Transverse colon (tissue), 4 donors: ENCODE results near the gene FOLR1.

ENCODE experiments used
- CTCF ChIP-seq, 5 experiments: fragments of 200-600 bp in 3 of 5; fragments of 450-650 bp in 2 of 5; sonication (generic) in 3 of 5; IDR thresholded peaks; 1 replicate in 2 of 5; 2 replicates in 3 of 5; pipeline ENCODE4 v1.5.1; 2016 to 2017; ENCODE audit warnings: antibody characterized with exemption in 5 of 5, inconsistent platforms in 3 of 5, mild to moderate bottlenecking in 2 of 5, moderate library complexity in 1 of 5
- POLR2A ChIP-seq: fragments of 450-650 bp; IDR thresholded peaks from one replicate; pipeline ENCODE4 v1.6.1; 2016; ENCODE audit warnings: antibody characterized with exemption, mild to moderate bottlenecking, moderate library complexity
- POLR2AphosphoS5 ChIP-seq, 3 donors: sonication (generic); formaldehyde crosslinking; IDR thresholded peaks; one replicate each; pipeline ENCODE4 v1.6.1; 2016; ENCODE audit warnings: antibody characterized with exemption in 3 of 3

DNA sequence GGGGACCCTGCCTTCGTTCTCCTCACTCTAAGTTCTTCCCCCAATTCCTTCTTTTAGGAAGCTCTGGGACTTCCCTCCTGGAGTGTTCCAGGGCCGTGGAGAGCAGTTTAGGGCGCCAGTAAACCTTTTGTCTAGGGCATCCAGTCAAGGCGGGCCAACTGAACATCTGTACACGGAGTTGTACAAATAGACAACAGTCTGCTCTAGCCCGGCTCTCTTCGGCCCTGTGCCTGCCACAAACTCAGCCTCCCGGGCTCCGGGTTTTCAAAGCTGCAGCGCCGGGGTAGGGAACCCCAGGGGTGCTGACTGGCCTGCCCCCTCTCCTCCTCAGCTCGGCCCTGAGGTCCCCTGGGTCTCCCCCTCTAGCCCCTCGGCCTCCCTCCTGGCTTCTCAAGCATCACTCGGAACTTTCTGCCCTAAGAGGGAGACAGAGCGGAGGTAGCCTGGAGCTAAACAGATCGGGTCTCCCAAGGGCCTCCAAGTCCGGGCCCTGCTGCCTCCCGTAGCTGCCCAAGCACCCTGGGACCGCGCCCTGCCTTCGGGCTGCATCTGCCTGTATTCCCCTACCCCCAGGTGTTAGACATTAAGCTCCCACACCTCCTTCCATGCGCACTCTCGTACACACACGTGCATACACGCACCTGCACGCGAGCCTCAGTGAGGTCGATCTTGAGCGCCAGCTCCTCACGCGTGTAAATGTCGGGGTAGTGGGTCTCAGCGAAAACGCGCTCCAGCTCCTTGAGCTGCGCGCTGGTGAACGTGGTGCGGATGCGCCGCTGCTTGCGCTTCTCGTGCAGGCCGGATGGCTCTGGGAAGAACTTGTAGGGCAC, 48.7 kb downstream of the FOLR1 start:
- TF ChIP-seq POLR2A (no peak), CTCF (IDR thresholded peaks at IDR 0.05) (no peak), POLR2AphosphoS5 (IDR thresholded peaks at IDR 0.05) (no peak)
